C4-2B (cell line): ENCODE data around the gene ADAM19.

Experiments
- H3K27ac ChIP-seq: fragments of 450-650 bp; 2 replicates; pipeline ENCODE4 v1.5.1; 2017
- ZFX ChIP-seq: fragments of 450-650 bp; IDR thresholded peaks from 2 replicates; pipeline ENCODE4 v1.6.1; 2017
- TF ChIP-seq, protein P1 (sequence below): fragments of 450-650 bp; conservative IDR thresholded peaks from 2 replicates; pipeline ENCODE4 v1.5.1; 2017; ENCODE audit warnings: mild to moderate bottlenecking

Gene ADAM19

DNA sequence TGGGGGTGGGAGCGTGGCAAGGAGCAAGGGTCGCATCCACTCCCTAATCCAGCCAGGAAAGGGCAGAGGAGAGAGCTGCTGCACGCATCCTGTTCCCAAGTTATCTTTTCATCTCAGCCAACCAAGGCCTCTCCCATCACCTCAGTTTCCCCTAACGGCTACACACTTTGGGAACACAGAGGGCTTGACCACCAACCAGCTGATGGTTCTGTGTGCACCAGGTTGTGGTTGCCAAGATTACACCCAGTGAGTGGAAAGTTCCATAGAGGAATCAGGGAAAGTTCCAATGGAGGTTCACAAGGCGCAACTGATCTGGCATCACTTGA, 53.9 kb downstream of the ADAM19 start:
- TF ChIP-seq, protein P1, sequence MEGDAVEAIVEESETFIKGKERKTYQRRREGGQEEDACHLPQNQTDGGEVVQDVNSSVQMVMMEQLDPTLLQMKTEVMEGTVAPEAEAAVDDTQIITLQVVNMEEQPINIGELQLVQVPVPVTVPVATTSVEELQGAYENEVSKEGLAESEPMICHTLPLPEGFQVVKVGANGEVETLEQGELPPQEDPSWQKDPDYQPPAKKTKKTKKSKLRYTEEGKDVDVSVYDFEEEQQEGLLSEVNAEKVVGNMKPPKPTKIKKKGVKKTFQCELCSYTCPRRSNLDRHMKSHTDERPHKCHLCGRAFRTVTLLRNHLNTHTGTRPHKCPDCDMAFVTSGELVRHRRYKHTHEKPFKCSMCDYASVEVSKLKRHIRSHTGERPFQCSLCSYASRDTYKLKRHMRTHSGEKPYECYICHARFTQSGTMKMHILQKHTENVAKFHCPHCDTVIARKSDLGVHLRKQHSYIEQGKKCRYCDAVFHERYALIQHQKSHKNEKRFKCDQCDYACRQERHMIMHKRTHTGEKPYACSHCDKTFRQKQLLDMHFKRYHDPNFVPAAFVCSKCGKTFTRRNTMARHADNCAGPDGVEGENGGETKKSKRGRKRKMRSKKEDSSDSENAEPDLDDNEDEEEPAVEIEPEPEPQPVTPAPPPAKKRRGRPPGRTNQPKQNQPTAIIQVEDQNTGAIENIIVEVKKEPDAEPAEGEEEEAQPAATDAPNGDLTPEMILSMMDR: no peak
- TF ChIP-seq ZFX: no peak
- no peak overlapping the region for H3K27ac ChIP-seq

DNA sequence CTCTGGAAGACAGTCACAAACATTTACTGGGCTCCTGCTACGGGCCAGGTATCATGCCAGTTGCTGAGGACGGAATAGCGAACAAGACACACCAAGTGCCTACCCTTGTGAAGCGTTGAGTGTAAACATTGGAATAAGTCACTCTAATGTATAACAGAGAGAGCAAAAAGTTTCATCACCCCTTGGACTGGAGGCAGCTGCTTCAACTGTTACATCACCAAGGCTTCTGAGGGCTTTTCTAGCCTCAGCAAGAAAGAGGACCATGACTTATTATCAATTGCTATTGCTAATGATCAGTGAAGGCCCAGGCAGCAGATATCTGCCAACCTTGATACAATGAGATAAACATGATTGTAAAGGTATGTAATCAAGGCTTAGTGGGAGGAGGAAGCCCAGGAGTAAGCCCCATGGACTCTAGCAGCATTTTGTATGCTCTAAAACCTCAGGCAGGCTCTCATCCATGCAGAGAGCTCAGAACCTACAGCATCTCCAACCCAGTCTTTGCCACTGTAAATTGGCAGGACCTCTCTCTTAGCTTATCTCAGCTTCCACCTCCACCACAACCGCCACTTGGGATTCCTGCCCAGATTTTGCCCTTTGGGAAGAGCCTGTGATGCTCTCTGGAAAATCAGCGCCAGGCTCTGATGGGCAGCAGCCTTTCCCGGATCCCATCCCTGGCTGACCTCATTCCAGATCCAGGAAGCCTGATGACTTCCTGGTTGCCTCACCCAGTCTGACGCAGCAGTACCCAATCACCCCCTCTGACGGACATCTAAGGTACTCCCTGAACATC, 54.5 kb downstream of the ADAM19 start:
- no peak for TF ChIP-seq ZFX
- TF ChIP-seq, protein P1: no peak
- no peak overlapping the region for H3K27ac ChIP-seq

DNA sequence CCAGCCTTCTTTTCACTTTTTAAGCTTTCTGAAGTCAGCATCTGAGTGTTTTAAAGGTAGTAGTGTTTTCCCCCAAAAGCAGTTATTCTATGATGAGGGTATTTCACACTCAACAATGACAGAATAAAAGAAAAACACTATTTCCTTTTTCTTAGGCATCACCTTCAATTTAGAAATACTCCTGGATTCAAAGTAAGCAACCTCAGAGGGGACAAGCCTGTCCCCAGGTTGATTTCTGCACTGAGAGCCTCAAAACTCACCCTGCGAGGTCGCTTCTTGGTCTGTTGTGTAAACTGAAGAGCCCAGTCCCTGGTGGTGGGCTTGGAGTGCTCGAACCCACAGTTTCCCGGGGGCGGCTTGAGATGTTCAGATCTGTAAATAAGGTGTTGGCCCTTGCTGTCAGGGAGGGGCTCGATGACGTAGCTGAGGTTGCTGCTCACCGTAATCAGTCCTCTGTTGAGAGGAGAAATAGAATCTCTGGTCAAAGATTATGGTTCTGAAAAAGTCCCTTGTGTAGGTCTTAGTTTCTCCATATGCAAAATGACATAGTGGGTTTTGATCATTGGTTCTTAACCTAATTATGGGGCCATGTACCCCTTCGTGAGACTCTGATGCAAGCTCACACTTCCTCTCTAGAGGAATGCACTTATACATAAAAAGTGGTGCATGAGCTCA, 55.9 kb downstream of the ADAM19 start:
- TF ChIP-seq, protein P1: no peak
- TF ChIP-seq ZFX: no peak
- no peak overlapping the region for H3K27ac ChIP-seq

DNA sequence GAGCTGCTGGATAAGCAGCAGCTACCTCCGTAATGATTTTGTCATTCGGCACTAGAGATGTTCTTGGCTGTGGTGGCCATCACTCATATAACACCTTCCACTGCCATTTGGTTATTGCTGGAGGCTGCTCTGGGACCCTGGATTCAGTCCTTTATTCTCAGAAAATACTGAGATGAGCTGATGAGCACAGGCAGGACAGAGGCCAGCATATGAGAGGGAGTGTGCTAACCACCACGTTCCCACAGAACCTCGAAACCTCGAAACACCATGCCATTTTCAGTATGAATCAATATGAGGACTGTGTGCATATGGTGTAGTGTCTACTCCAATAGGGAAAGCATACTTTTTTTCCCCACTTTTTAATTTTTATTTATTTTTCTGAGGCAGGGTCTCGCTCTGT, 56.6 kb downstream of the ADAM19 start:
- no peak overlapping the region for H3K27ac ChIP-seq
- no peak for TF ChIP-seq ZFX
- TF ChIP-seq, protein P1: no peak

DNA sequence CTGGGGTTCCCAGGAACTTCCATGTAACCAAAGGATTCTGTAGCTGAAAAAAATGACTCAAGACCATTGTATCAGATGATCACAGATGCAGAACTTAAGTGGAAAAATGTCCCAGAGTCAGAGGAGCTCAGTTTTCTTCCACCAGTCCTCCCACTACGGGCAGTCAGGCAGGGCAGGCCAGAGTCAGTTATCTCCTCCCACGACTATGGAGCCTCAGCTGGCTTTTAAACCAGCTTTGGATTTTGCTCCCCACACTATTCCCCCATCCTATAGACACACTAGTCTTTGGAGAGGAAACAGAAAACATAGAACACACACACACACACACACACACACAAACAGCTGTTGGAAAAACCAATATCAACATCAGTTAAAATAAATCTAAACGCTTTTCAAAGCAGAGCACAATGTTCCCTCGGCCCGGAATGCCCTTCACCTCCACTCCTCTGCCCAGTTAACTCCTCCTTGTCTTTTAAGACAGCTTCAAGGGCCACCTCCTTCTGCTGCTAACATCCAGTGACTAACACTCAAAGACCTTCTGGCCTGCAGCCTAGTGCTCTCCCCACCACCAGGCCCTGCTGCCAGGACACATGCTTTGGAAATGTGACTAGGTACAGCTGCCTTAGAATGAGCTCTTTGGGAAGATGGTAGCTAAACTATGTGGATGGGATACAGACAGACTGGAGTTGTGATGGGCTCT, 58.8 kb downstream of the ADAM19 start:
- TF ChIP-seq, protein P1: no peak
- no peak for TF ChIP-seq ZFX
- H3K27ac ChIP-seq: no peak overlapping the region

DNA sequence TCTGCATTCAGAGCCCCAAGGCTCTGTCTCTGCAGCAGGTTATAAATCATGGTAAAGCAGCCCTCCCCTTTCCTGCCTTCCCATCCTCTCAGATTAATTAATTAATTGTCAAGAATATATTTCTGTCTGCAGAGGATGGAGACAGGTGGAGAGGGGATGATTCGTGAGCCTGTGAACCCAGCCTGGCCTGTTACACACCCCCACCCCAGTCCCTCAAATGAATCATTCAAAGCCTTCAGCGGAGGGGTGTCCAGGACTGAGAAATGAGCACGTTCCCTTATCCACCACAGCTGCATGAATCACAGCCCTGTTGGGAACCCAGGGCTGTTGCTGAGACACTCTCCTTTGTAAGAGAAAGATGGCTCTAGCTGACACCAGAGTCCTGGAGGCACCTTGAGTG, 59.6 kb downstream of the ADAM19 start:
- TF ChIP-seq, protein P1: no peak
- no peak for TF ChIP-seq ZFX
- no peak overlapping the region for H3K27ac ChIP-seq

DNA sequence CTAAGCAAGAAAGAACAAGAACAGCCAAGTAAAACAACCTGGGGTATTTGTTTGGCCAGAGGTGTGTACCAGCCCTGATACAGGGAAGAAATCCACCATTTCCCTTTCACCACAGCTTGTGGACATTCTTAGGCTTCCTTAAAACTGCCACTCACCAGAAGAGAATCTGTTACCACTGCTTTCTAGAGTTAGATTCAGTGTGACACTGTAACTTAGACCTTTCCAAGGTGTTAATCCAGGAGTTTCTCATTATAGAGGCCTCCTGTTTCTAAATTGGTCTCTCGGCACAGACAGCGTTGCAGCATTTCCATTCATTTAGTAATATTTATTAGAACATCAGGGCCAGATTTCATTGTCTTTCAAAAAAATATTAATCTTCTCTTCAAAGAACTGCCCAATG, 60.6 kb downstream of the ADAM19 start:
- TF ChIP-seq, protein P1: no peak
- TF ChIP-seq ZFX: no peak
- no peak overlapping the region for H3K27ac ChIP-seq
